ENCODE results near the gene ERGIC3.

- no peak for TF ChIP-seq POLR2A (IDR thresholded peaks at IDR 0.05)
- no peak for TF ChIP-seq CTCF (IDR thresholded peaks at IDR 0.05)
- TF ChIP-seq POLR2AphosphoS5 (IDR thresholded peaks at IDR 0.05) = no peak
These were observed 24.8 kb upstream of the ERGIC3 start for GRCh38 chr20:35517125-35517524.

Data from gastroesophageal sphincter (tissue), 3 donors.